C1 segment of cervical spinal cord (tissue), 14 donors: ENCODE measurements around the gene POC1B.
A peak's percentile ranks its signal among the peaks of the same experiment; 100 is the strongest.

Experiments used
- DNase-seq, 14 donors: peaks; one replicate each; lab custom pipeline; 2025; lab: John Stamatoyannopoulos, UW

The POC1B gene

DNA sequence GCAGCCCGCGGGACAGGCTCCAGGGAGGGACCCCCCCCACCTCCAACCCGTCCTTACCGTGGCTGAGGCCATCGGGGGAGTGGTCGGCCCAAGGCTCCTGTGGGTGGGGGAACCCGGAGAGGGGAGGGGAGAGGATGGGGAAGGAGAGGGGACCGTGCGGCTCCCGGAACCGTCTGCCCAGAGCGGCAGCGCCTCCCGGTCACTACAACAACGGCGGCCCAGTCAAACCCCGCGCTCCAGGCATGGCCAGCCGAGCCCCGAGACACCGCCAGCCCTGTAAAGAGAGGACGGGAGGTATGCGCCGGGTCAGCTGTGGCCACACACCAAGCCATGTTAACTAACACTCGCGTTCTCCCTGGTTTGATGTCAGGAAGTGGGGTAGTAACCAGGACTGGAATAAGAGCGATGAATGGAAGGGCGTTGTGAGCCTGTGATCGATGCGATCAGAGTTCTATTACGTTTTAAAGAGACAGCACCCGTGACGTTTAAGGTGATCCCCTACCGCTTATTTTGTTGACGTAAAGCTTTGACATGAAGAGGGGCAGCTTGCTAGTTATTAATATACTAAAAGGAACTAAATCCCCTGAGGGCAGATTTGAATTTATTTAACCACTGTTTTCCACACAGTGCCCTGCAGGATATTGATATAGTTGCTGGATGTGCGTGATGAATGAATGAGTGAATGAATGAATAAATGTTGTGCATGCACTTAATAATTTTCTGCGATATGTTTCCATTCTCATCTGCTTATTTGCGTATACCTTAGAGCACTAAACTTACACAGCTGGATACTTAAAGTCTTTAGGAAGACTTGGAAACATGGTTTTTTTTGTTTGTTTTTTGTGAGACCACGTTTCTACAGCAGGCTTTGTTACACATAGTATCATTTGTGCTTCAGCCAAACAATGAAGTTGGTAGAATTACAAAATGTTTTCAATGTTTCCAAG lies at the start of gene POC1B:
Gene POC1B (minus strand): TSS at position 224 of the 947 bp plus-strand sequence. CDS start 152 bp downstream, at position 72.
- DNase-seq, result peak; percentile 57 to 92 (median 83)

DNA sequence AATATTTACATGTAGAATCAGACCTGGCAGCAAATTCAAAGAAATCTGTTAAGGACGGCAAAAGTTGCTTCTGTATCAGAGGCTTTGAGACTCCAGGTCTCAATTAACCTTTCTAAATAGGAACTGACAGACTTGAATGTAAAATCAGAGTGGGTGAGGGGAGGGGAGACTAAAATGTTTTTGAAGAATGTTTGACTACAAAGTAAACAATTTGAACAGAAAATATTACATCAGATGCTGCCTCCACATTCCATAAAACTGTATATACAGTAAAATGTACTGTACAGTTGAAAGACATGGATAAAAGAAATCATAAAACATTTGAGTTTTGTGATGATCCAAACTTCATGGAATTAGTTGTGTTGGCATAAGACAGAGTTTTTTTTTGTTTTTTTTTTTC lies 49.5 kb upstream of the POC1B start:
- DNase-seq, result no peak

DNA sequence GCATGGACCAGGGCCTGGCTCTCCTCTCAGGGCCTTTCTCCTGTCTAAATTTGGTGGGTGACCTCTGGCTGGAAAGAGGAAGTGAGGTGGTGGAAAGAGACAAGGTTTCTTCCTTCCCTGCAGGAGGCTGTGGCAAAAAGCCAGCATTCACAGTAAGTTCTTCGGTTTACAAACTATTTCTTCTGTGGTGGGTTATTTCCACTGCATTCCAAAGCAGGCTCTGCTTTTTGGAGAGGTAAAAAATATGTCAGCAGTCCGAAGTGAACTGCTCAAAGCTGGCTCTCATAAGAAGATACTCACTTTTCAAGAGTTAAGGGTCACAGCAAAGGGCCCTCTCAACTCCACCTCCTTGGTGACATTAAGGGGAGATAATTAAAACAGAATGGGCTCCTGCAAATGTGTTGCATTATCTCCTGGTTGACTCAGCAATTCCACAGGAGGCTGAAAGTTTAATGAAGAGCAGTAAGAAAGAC lies 48.9 kb upstream of the POC1B start:
- DNase-seq, result no peak

DNA sequence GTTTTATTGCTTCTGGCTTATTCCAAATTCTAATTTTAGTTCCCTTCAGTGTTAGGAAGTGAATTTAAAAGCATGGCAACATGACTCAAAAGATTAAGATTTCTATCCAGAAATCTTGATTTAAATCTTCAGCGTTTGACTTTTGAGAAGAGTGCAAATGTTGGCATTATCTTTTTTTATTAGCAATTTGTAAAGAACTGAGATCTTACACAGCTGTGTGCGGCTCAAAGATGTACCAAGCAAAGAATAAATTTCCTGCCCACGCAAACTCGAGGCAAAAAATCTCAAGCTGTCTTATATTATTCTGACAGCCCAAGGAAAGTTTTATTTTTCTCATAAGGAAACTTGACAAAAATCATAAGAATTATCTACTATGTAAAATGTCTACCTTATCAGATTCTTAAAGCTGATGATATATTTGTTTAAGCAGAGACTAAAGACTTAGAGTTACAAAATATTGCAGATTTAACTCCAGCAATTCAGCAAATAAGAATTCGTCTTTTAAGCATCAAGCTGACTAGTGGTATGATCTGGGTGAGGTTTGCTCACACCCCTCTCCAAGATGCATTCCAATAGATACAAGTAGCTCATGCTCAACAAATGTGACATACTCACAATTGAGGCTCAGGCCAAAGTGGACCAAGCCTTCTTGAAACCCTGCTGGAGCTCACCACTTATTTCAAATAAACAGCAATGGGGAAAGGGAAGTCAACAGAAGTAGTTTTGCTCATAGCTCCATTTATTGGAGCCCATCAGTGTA lies 47.4 kb upstream of the POC1B start:
- no peak for DNase-seq

DNA sequence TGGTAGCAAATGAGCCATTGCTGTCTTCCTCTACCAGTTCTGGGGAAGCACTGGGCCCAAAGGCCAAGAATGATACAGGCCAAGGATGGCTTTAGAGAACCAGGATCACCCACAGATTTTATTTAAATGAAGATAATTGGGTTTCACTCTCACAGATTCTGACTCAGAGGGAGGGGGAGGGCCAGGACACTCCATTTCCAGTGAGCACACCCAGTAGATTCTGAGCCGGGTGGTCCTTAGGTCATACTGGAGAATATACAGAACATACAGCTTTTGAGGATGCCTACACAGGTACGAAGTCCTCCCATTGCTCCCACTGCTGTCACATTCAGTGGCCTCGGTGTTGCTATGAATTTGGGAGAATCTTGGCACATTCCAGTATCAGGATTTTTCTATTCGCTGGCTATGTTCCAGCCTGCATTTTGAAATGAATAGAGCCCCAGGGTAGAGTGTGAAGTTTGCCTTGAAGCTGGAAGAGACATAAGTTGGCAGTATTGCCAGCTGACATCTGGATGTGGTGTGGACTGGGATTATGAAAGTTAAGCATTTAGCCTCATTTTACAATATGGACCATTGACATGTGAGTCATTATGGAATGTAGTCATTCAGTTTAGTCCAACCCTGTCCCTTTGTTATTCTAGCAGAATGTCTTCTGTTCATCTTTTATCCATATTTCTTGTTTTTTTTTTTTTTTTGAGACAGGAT lies 45.8 kb upstream of the POC1B start:
- DNase-seq, result no peak

DNA sequence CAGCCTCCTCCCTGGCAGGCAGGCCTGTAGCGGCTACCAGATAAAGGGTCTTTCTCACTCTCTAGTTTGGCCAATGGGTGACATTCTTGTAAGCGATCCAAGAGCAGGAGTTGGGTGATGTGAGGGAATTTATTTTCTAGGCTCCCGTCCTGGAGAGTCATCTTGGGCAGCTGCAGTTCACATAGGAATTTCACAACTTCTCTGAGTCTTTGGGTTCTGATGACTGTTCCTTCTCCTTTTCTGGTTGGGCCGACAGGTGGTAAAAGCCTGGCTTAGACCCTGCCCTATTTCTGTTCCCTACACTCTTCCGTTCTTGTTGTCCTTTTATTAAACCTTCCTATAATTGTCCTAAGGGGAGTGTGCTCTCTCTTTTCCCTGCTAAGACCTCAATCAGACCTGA lies 42.6 kb upstream of the POC1B start:
- DNase-seq, result no peak

DNA sequence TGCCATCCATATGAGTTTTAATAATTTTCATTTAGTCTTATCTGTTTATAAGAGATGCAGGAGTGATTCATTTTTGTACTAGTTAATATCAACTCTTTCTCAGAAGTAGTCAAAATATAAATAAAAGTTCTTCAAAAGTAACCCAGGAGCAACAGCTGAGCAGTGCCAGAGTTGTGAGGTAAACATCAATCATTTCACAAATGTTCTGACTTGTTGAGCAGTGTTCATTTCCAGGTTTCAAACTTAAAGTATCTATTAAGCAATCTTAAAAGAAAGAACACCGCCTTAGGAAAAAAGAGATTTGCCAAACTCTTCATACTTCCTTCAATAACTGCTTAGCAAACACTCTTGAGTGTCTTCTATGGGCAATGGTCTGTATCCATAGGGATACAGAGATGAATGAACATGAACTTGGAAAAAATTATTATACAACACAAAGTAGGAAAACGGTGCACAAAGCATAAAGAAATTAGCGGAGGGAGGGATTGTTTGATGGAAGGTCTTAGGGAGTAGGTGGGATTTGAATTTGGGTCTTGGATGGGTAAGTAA lies 41.9 kb upstream of the POC1B start:
- DNase-seq, result no peak

DNA sequence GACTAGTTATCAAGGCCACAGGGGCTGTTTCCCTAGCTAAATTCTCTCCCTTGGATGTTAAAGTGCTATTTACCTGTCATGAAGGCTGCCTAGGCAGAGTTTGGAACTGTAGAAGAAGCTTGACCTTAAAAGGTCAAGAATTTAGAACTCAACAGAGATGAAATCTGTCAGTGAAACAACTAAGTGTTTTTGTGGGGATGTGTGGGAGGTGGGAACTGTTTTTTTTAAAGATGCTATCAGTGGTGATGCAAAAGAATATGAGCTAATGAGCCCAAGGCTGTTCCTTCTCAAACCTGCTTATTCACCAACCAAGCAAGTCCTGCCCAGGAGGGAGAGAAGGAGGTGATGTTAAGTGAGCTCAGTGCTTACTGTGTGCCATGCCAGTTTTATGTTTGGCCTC lies 40.8 kb upstream of the POC1B start:
- DNase-seq, result no peak

DNA sequence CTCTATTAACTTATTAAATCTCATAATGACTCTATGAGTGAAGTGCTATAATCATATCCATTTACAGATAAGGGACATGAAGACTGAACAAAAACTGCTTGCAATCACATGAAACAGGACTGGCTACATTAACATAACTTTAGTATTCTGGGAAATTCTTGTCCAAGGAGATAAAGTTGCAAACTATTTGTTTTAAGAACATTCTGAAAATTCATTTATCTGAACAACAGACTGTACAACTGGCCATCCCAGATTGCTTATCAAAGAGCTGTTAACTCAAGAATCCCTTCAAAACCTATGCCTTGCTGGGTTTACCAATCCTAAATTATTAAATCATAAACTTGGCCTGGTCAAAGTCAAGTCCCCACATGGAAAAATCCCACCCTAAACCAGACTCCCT lies 39.2 kb upstream of the POC1B start:
- no peak for DNase-seq

DNA sequence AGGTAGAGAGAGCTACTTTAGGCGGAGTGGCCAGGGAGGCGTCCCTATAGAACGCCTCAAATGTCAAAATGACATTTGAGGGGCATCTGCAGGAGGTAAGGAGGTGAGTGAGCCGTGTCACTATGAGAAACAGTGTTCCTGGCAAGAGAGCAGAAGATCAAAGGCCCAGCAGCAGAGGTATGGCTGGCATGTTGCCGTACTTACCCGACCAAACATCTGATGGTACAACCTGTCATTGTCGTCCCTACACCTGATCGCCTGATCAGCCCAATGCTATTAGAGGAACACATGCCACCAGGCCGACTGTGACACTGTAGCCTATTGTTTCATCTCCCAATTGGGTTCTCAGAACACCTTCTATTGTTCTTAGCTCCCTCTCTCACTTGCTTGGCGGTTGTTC lies 33.9 kb upstream of the POC1B start:
- no peak for DNase-seq

DNA sequence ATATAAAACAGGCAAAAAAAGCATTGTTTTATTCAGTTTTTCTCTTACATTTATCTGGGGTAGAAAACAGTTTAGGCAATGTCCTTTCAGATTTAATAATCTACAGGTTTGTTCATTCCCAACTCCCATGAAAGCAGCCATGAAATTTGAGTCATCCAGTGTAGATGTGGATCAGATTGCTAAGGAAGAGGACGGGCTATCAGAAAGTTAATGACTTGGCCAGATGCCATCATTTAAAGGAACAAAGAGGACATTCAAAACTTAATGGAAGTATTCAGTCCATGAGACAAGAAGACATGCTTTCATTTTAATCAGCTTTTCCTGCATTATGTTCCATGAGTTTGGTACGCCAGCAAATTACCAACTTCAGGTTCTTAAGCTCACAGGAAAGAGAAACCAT lies 31.1 kb upstream of the POC1B start:
- no peak for DNase-seq

DNA sequence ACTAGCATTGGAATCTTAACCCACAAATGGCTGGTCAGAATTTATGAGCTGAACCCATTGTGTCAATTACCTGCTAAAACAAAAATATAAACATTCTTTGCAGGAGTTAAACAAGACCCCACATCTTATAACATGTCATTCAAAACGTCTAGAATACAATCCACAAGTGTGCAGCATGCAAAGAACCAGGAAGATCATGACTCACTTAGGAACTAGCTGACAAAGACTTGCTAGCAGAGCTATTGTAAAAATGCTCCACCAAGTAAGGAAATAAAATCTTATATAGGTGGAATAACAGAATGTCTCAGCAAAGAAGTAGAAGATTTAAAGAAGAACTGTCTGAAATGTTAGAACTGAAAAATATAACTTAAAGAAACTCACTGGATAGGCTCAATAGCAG lies 26.5 kb upstream of the POC1B start:
- DNase-seq, result no peak

DNA sequence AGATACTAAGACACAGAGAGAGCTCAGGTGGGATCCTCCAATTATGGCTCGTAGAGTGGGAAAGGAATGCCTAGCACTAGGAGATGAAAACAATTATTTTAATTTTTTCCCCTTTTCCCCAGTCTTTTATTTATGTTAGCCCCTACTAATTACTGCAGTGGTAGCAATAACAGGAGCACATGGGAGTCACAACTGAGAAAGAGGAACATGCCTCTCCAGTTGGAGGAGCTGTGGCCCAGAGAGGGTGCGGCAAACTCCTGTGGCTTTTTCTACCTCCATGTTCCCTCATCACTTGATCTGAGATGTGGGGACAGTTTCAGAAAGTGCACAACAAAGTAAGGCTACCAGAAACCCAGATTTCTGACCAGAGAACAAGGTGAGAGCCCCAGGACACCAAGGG lies 25.9 kb upstream of the POC1B start:
- no peak for DNase-seq

DNA sequence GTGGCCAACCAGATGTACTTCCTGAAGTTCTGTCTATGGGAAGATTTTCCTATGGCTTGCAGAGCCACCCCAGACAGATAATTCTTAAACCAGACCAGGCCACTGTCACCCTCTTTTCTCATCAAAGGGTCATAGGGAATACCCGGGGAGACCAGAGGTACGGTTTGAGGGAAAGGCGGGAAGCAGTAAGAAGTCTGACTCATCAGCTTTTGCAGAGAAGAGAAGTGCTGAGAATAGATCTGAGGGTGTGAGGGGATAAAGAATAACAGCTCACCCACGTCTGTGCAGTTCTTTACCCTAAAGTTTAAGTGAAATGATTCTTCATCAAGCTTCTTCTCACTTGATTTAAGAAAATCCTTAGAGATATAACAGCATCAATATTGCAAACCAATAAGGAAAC lies 21.3 kb upstream of the POC1B start:
- DNase-seq, result no peak

DNA sequence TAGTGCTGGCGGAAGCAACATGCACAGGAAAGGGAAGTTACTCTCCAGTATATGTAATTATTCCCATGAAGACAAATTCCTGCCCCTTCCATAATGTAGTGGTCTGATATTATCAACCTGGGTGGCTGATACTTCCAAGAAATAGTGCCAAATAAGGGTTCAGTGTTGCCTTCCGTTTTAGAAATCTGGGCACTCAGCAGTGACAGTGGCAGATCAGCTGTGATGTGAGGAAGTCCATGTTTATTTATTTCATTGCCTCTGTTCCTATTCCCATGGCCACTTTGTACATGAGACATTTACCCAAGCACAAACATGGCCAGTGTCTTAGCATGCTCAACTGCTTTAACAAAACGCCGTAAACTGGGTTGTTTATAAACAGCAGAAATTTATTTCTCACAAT lies 20.3 kb upstream of the POC1B start:
- no peak for DNase-seq

DNA sequence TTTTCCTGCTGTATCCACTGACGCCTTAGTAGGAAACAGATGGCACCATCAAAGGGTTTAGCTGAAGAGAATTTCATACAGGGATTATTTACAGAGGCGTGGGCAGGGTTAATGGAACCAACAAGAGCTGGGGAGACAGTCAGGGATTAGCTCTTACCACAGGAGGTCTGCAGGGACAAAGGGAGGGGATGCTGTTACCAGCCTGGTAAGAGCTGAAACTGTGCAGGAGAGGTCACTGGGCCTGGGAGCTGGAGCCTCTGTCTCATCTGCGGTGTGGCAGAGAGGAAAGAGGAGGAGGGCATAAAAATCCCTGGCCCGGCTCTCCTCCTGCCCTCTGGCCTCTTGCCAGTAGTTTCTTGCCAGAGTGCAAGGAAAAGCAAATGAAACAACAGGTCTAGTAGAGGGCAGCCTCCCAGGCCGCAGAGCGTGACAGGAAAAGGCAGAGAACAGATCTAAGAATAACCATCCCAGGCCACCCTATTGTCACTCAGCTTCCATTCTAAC lies 18.9 kb upstream of the POC1B start:
- peak in 7 of 14 donors; percentile 10 to 94 (median 22) for DNase-seq

DNA sequence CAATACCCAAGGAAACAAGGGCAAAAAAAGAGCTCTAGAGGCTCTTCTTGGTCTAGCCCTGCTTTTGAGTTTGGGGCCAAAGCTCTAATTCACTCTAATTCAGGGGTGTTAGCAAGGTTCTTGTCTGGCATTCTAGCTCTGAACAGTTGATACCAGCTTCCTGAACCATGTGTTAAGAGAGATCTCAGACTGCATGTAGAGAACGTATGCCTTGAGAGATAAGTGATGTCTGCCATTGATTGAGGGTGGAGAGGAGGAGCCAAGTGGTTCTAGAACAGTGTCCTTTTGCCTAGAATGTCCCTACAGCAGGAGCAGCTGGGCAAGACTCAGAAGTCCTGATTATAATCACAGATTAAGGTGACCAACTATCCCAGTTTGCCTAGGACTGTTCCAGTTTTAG lies 18.2 kb upstream of the POC1B start:
- DNase-seq, result no peak

DNA sequence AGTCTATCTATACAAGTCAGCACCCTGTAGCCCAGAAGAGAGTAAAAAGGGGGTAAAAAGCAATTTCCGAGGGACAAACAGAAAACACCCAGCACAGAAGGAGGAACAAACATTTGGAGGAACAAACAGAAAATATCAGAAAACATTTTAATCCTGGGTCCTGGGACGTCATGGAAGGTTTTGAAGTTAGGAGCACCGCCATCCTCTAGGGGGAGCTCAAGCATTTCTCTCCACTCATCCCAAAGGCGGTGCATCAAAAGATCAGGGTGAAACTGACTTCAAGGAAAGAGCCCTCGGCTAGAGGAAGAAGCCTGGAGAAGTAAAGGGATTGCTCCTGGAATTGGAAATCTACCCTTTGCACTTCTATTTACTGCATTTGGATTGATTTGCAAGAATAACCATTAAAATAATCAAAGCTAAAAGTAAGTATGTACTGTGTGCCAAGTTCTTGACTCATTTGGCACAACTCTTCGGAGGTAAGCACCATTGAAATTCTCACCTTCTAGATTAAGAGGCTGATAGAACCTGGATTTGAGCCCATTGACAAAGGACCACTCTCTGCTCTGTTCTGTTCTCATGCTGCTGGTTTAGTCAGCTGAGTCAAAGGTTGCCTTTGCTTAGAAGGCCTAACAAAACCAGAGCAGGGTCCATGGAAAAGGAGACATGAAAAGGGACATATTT lies 17.2 kb upstream of the POC1B start:
- DNase-seq, result peak in 7 of 14 donors; percentile 4 to 44 (median 15)

DNA sequence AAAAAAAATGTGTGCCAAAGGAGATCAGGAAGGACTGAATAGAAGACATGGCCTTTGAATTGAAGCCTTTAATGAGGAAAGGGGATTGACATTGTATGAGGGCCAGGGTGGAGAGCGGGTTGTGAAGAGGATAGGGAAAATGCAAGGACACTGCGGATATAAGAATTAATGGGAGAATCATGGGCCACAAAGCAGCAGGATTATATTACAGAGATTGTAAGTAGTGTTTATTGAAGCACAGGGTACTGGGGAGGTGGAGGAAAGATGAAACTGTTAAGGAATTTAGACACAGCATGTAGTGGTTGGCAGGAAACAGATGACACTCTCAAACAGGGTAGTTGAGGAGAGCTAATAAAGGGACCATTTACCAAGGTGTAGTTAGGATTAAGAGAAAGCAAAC lies 16.4 kb upstream of the POC1B start:
- no peak for DNase-seq

DNA sequence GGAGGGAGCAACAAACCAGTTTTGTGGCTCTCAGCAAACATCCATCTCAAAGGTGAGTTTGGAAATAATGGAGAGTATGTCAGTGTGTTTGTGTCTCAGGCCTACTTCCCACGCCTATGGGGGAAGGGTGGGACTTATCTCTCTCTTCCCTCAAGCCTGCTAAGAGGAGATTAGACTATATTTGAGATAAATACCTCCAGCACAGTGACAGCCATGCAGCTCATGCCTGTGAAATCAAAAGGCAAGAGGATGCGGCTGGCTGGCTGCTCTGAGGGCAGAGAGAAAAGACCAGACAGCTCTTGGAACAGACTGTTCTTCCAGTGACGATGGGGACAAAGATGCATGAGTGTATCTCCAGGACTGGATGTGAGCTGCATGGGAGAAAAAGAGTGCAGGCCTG lies 14.7 kb upstream of the POC1B start:
- no peak for DNase-seq
